ENCODE data around the gene CENPU. TPM values are rescaled to one million over a fixed set of nuclear protein-coding genes. Genes with fewer than 3 reads are reported as not detected.

Gene CENPU
- total and polyA plus RNA-seq, 2 experiments from 2014 or later, result 88.3 to 186 TPM

DNA sequence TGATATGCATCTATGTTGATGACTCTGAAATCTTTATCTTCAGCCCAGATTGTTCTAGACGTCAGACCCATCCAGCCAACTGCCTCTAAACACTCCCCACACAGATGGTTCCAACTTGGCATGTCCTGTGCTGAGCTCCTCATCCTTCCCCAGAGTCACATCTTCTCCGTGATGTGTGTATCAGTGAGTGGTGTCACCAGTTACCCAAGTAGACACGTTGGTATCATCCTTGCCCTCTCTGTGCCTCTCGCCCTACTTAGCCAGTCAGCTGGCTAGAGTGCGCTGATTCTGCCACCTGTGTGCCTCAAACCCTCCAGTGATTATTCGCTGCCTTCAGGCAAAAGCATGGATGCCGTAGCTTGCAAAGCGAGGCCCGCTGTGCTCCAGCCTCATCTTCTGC is 65.8 kb downstream of the CENPU start:
- Mint-ChIP-seq H3K4me1 (peaks cover 2% of the 10 kb centered on the region), H3K27ac (no peak overlapping the region), H3K9me3 (no peaks in the 10 kb centered on the region), H3K27me3 (ENCODE audit: insufficient read depth, low read depth, poor library complexity) (peaks cover 2% of the 10 kb centered on the region), H3K4me3 (no peak overlapping the region), H3K36me3 (ENCODE audit: low read depth) (peaks cover 24% of the 10 kb centered on the region; the same call in 2 of the 3 replicates)
- Histone ChIP-seq H3F3A (replicated peaks; ENCODE audit: low read depth) (no peaks in the 10 kb centered on the region), H3K9me2 (ENCODE audit: insufficient read depth) (no peaks in the 10 kb centered on the region), H3K4me3 (no peak overlapping the region), H3K36me3 (ENCODE audit: insufficient read depth) (no peaks in the 10 kb centered on the region), H3K27me3 (ENCODE audit: insufficient read depth) (no peaks in the 10 kb centered on the region), H3K27ac (ENCODE audit: low read depth) (no peak overlapping the region), H3K4me2 (no peak overlapping the region), H4K20me1 (replicated peaks; ENCODE audit: insufficient read depth) (no peaks in the 10 kb centered on the region), H3K4me1 (ENCODE audit: insufficient read depth) (no peaks in the 10 kb centered on the region), H3K79me2 (replicated peaks; ENCODE audit: insufficient read depth) (no peaks in the 10 kb centered on the region), H2AFZ (no peak overlapping the region)
- ATAC-seq (no peak), DNase-seq (ENCODE audit: low spot score) (no peak)
- TF ChIP-seq, protein P1, sequence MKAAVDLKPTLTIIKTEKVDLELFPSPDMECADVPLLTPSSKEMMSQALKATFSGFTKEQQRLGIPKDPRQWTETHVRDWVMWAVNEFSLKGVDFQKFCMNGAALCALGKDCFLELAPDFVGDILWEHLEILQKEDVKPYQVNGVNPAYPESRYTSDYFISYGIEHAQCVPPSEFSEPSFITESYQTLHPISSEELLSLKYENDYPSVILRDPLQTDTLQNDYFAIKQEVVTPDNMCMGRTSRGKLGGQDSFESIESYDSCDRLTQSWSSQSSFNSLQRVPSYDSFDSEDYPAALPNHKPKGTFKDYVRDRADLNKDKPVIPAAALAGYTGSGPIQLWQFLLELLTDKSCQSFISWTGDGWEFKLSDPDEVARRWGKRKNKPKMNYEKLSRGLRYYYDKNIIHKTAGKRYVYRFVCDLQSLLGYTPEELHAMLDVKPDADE (IDR thresholded peaks at IDR 0.05), result no peak
- TF ChIP-seq, protein P2, sequence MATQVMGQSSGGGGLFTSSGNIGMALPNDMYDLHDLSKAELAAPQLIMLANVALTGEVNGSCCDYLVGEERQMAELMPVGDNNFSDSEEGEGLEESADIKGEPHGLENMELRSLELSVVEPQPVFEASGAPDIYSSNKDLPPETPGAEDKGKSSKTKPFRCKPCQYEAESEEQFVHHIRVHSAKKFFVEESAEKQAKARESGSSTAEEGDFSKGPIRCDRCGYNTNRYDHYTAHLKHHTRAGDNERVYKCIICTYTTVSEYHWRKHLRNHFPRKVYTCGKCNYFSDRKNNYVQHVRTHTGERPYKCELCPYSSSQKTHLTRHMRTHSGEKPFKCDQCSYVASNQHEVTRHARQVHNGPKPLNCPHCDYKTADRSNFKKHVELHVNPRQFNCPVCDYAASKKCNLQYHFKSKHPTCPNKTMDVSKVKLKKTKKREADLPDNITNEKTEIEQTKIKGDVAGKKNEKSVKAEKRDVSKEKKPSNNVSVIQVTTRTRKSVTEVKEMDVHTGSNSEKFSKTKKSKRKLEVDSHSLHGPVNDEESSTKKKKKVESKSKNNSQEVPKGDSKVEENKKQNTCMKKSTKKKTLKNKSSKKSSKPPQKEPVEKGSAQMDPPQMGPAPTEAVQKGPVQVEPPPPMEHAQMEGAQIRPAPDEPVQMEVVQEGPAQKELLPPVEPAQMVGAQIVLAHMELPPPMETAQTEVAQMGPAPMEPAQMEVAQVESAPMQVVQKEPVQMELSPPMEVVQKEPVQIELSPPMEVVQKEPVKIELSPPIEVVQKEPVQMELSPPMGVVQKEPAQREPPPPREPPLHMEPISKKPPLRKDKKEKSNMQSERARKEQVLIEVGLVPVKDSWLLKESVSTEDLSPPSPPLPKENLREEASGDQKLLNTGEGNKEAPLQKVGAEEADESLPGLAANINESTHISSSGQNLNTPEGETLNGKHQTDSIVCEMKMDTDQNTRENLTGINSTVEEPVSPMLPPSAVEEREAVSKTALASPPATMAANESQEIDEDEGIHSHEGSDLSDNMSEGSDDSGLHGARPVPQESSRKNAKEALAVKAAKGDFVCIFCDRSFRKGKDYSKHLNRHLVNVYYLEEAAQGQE (IDR thresholded peaks at IDR 0.05; ENCODE audit: unreplicated experiment), result no peak
- TF ChIP-seq POLR2AphosphoS5 (IDR thresholded peaks at IDR 0.05; ENCODE audit: low read depth), result no peak
- TF ChIP-seq, protein P3, sequence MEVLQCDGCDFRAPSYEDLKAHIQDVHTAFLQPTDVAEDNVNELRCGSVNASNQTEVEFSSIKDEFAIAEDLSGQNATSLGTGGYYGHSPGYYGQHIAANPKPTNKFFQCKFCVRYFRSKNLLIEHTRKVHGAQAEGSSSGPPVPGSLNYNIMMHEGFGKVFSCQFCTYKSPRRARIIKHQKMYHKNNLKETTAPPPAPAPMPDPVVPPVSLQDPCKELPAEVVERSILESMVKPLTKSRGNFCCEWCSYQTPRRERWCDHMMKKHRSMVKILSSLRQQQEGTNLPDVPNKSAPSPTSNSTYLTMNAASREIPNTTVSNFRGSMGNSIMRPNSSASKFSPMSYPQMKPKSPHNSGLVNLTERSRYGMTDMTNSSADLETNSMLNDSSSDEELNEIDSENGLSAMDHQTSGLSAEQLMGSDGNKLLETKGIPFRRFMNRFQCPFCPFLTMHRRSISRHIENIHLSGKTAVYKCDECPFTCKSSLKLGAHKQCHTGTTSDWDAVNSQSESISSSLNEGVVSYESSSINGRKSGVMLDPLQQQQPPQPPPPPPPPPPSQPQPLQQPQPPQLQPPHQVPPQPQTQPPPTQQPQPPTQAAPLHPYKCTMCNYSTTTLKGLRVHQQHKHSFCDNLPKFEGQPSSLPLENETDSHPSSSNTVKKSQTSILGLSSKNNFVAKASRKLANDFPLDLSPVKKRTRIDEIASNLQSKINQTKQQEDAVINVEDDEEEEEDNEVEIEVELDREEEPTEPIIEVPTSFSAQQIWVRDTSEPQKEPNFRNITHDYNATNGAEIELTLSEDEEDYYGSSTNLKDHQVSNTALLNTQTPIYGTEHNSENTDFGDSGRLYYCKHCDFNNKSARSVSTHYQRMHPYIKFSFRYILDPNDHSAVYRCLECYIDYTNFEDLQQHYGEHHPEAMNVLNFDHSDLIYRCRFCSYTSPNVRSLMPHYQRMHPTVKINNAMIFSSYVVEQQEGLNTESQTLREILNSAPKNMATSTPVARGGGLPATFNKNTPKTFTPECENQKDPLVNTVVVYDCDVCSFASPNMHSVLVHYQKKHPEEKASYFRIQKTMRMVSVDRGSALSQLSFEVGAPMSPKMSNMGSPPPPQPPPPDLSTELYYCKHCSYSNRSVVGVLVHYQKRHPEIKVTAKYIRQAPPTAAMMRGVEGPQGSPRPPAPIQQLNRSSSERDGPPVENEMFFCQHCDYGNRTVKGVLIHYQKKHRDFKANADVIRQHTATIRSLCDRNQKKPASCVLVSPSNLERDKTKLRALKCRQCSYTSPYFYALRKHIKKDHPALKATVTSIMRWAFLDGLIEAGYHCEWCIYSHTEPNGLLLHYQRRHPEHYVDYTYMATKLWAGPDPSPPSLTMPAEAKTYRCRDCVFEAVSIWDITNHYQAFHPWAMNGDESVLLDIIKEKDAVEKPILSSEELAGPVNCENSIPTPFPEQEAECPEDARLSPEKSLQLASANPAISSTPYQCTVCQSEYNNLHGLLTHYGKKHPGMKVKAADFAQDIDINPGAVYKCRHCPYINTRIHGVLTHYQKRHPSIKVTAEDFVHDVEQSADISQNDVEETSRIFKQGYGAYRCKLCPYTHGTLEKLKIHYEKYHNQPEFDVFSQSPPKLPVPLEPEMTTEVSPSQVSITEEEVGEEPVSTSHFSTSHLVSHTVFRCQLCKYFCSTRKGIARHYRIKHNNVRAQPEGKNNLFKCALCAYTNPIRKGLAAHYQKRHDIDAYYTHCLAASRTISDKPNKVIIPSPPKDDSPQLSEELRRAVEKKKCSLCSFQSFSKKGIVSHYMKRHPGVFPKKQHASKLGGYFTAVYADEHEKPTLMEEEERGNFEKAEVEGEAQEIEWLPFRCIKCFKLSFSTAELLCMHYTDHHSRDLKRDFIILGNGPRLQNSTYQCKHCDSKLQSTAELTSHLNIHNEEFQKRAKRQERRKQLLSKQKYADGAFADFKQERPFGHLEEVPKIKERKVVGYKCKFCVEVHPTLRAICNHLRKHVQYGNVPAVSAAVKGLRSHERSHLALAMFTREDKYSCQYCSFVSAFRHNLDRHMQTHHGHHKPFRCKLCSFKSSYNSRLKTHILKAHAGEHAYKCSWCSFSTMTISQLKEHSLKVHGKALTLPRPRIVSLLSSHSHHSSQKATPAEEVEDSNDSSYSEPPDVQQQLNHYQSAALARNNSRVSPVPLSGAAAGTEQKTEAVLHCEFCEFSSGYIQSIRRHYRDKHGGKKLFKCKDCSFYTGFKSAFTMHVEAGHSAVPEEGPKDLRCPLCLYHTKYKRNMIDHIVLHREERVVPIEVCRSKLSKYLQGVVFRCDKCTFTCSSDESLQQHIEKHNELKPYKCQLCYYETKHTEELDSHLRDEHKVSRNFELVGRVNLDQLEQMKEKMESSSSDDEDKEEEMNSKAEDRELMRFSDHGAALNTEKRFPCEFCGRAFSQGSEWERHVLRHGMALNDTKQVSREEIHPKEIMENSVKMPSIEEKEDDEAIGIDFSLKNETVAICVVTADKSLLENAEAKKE (CRISPR knock-in tag; IDR thresholded peaks at IDR 0.05), result no peak
- TF ChIP-seq, protein P4, sequence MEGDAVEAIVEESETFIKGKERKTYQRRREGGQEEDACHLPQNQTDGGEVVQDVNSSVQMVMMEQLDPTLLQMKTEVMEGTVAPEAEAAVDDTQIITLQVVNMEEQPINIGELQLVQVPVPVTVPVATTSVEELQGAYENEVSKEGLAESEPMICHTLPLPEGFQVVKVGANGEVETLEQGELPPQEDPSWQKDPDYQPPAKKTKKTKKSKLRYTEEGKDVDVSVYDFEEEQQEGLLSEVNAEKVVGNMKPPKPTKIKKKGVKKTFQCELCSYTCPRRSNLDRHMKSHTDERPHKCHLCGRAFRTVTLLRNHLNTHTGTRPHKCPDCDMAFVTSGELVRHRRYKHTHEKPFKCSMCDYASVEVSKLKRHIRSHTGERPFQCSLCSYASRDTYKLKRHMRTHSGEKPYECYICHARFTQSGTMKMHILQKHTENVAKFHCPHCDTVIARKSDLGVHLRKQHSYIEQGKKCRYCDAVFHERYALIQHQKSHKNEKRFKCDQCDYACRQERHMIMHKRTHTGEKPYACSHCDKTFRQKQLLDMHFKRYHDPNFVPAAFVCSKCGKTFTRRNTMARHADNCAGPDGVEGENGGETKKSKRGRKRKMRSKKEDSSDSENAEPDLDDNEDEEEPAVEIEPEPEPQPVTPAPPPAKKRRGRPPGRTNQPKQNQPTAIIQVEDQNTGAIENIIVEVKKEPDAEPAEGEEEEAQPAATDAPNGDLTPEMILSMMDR (conservative IDR thresholded peaks at IDR 0.05; ENCODE audit: low read depth in 2 of 2), result no peak
- TF ChIP-seq EZH2phosphoT487 (IDR thresholded peaks at IDR 0.05; ENCODE audit: unreplicated experiment), result no peak
- TF ChIP-seq NANOG (IDR thresholded peaks at IDR 0.05; ENCODE audit: borderline replicate concordance), result no peak
- TF ChIP-seq JUNB (IDR thresholded peaks at IDR 0.05; ENCODE audit: unreplicated experiment), result no peak

Measured in GM23338 (cell line).